ENCODE measurements around the gene PAX7.

Gene PAX7

GRCh38 chr1:18703041-18703621 lies 72.5 kb downstream of the PAX7 start:
- Mint-ChIP-seq H3K4me3 (no peak overlapping the region), H3K36me3 (ENCODE audit: low read depth) (no peaks in the 10 kb centered on the region), H3K9me3 (no peaks in the 10 kb centered on the region), H3K27ac (no peak overlapping the region), H3K27me3 (ENCODE audit: low read depth) (peaks cover 6% of the 10 kb centered on the region), H3K4me1 (ENCODE audit: low read depth) (no peaks in the 10 kb centered on the region)
- DNase-seq (ENCODE audit: low spot score) = no peak

GRCh38 chr1:18705811-18706210 lies 75.2 kb downstream of the PAX7 start:
- Mint-ChIP-seq H3K4me3 (no peak overlapping the region), H3K27ac (no peak overlapping the region), H3K36me3 (ENCODE audit: low read depth) (no peaks in the 10 kb centered on the region), H3K27me3 (ENCODE audit: low read depth) (peaks cover 6% of the 10 kb centered on the region), H3K4me1 (ENCODE audit: low read depth) (no peaks in the 10 kb centered on the region), H3K9me3 (no peaks in the 10 kb centered on the region)
- no peak for DNase-seq (ENCODE audit: low spot score)

GRCh38 chr1:18707696-18708257 lies 77.1 kb downstream of the PAX7 start:
- Mint-ChIP-seq H3K9me3 (no peaks in the 10 kb centered on the region), H3K36me3 (ENCODE audit: low read depth) (no peaks in the 10 kb centered on the region), H3K4me1 (ENCODE audit: low read depth) (no peaks in the 10 kb centered on the region), H3K27ac (no peak overlapping the region), H3K4me3 (no peak overlapping the region), H3K27me3 (ENCODE audit: low read depth) (peaks cover 6% of the 10 kb centered on the region)
- DNase-seq (ENCODE audit: low spot score) = no peak

DNA sequence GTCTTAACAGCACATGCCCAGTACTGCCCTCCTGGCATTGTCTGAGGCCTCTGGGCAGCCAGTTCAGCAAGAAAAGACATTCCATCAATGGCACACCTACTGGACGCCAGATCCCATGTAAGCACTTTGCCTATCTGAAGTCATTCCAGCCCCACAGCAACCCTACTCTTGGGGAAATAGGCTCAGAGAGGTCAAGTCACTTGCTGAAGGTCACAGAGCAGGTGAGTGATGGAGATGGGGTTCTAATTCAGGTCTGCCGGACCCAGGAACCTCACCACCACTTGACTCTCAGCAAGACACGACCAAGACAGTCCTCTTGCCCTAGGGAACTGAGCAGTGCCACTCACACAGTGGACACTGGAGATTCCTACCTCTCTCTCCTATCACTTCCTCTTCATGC lies 79.4 kb downstream of the PAX7 start:
- Mint-ChIP-seq H3K36me3 (ENCODE audit: low read depth) (no peaks in the 10 kb centered on the region), H3K27me3 (ENCODE audit: low read depth) (peaks cover 10% of the 10 kb centered on the region), H3K4me1 (ENCODE audit: low read depth) (no peaks in the 10 kb centered on the region), H3K9me3 (no peaks in the 10 kb centered on the region), H3K4me3 (no peak overlapping the region), H3K27ac (no peak overlapping the region)
- DNase-seq (ENCODE audit: low spot score) = no peak

DNA sequence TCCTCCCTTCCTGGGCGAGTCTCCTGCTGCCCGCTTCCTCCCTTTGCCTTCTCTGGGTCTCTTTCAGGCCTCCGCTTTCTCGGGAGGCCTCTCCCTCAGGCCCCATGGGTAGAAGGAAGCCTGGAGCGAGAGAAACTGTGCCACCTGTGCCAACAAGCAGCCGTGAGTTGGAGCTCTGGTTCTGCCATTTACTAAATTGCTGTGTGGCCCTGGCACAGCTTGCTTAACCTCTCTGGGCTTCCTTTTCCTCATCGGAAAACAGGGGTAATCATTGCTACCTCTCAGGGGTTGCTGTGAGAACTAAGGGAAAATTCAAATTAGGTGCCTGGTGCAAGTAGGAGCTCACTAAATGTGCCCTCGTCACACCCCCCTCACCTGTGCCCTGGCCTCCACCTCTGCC lies 80.4 kb downstream of the PAX7 start:
- Mint-ChIP-seq H3K27me3 (ENCODE audit: low read depth) (peaks cover 18% of the 10 kb centered on the region), H3K27ac (no peak overlapping the region), H3K36me3 (ENCODE audit: low read depth) (no peaks in the 10 kb centered on the region), H3K4me3 (no peak overlapping the region), H3K9me3 (no peaks in the 10 kb centered on the region), H3K4me1 (ENCODE audit: low read depth) (no peaks in the 10 kb centered on the region)
- DNase-seq (ENCODE audit: low spot score) = no peak

GRCh38 chr1:18711536-18712251 lies 81.0 kb downstream of the PAX7 start:
- no peaks in the 10 kb centered on the region for H3K36me3 Mint-ChIP-seq (ENCODE audit: low read depth)
- H3K27ac Mint-ChIP-seq = no peak overlapping the region
- DNase-seq (ENCODE audit: low spot score) = no peak
- peaks cover 3% of the 10 kb centered on the region for H3K4me1 Mint-ChIP-seq (ENCODE audit: low read depth)
- H3K4me3 Mint-ChIP-seq = no peak overlapping the region
- no peaks in the 10 kb centered on the region for H3K9me3 Mint-ChIP-seq
- peaks cover 24% of the 10 kb centered on the region for H3K27me3 Mint-ChIP-seq (ENCODE audit: low read depth)

- no peak overlapping the region for H3K27ac Mint-ChIP-seq
- no peak for DNase-seq (ENCODE audit: low spot score)
- peaks cover 25% of the 10 kb centered on the region for H3K27me3 Mint-ChIP-seq (ENCODE audit: low read depth)
- H3K36me3 Mint-ChIP-seq (ENCODE audit: low read depth) = no peaks in the 10 kb centered on the region
- H3K4me1 Mint-ChIP-seq (ENCODE audit: low read depth) = peaks cover 3% of the 10 kb centered on the region
- H3K9me3 Mint-ChIP-seq = no peaks in the 10 kb centered on the region
- H3K4me3 Mint-ChIP-seq = no peak overlapping the region
Measured at GRCh38 chr1:18712252-18712600, 81.6 kb downstream of the PAX7 start.

GRCh38 chr1:18714404-18715175 lies 83.9 kb downstream of the PAX7 start:
- no peak for DNase-seq (ENCODE audit: low spot score)
- no peaks in the 10 kb centered on the region for H3K9me3 Mint-ChIP-seq
- H3K27ac Mint-ChIP-seq = no peak overlapping the region
- peaks cover 43% of the 10 kb centered on the region for H3K27me3 Mint-ChIP-seq (ENCODE audit: low read depth)
- no peaks in the 10 kb centered on the region for H3K36me3 Mint-ChIP-seq (ENCODE audit: low read depth)
- peaks cover 3% of the 10 kb centered on the region for H3K4me1 Mint-ChIP-seq (ENCODE audit: low read depth)
- no peak overlapping the region for H3K4me3 Mint-ChIP-seq

GRCh38 chr1:18716112-18716784 lies 85.6 kb downstream of the PAX7 start:
- Mint-ChIP-seq H3K27me3 (ENCODE audit: low read depth) (peaks cover 46% of the 10 kb centered on the region), H3K36me3 (ENCODE audit: low read depth) (no peaks in the 10 kb centered on the region), H3K4me1 (ENCODE audit: low read depth) (peaks cover 3% of the 10 kb centered on the region), H3K27ac (no peak overlapping the region), H3K9me3 (no peaks in the 10 kb centered on the region), H3K4me3 (no peak overlapping the region)
- DNase-seq (ENCODE audit: low spot score) = no peak

DNA sequence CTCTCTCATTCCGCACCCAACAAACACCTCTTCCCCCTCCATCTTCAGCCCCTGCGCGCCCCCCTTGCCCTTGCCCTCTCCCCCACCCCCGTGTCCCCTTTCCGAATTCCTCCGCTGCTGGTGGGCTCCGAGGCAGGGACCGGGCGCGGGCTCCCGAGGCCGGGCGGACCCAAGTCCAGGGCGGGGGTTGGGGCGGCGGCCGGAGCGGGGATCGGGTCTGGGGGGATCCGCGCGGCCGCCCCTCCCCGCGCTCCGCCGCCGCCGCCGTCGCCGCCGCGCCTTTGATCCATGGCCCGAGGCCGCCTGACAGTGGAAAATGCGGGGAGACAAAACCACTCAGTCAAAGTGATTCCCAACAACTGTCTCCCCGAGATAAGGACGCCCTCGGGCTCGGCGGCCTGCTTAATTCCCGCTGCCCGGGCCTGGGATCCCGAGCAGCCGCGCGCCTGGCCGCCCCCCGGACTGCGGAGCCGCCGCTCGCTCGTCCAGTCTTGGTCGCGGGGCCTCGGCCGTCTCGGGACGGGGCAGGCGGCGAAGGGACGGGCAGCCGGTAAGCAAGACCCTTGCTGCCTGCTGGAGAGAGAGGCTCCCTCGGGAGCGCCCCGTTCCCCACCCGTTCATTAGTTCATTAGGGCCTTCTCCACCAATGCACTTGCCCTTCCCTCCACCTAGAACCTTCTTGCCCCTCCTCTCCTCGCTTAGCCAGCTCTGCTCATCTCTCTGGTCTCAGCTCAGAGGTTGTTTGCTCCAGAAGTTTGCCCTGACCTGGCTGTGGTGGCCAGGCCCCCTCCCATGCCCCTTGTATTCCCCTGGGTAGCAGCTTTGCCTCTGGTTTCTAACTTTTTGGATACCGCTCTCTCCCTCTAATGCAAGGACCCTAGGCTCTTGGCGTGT lies 86.4 kb downstream of the PAX7 start:
- H3K27me3 Mint-ChIP-seq (ENCODE audit: low read depth) = peaks cover 51% of the 10 kb centered on the region
- no peaks in the 10 kb centered on the region for H3K36me3 Mint-ChIP-seq (ENCODE audit: low read depth)
- H3K4me1 Mint-ChIP-seq (ENCODE audit: low read depth) = peaks cover 3% of the 10 kb centered on the region
- H3K27ac Mint-ChIP-seq = no peak overlapping the region
- DNase-seq (ENCODE audit: low spot score) = no peak
- H3K4me3 Mint-ChIP-seq = no peak overlapping the region
- no peaks in the 10 kb centered on the region for H3K9me3 Mint-ChIP-seq

DNA sequence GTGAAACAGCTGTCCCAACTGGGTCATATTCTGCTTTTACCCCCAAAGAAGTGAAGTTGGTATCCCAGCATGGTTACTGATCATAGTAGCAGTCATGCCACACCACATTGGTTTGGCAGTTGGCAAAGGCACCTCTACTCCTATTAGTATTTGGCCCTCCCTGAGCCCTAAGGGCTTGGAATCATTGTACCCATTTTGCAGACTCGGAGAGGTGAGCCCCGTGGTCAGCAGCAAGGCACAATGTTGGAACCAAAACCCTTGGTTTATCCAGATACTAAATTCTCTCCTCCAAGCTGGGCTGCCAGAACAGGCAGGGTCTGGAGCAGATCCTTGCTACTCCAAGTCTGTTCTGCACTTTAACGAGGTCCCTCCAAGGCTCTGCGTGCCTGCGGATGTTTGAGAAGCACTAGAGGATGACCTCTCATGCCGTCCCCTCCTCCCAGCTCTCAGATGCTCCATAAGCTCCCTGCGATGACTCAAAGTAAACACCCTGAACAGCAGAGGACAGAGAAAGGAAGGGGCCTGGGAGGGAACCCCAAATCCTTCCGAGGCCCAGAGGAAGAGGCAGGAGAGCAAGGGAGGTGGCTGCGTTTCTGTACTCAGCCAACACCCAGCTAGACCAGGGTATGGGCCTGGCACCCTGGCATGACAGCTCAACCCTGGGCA lies 89.3 kb downstream of the PAX7 start:
- no peak for DNase-seq (ENCODE audit: low spot score)
- Mint-ChIP-seq H3K36me3 (ENCODE audit: low read depth) (no peaks in the 10 kb centered on the region), H3K4me1 (ENCODE audit: low read depth) (peaks cover 3% of the 10 kb centered on the region), H3K27ac (no peak overlapping the region), H3K27me3 (ENCODE audit: low read depth) (peaks cover 62% of the 10 kb centered on the region), H3K9me3 (no peaks in the 10 kb centered on the region), H3K4me3 (no peak overlapping the region)

- Mint-ChIP-seq H3K36me3 (ENCODE audit: low read depth) (no peaks in the 10 kb centered on the region), H3K27ac (no peak overlapping the region), H3K27me3 (ENCODE audit: low read depth) (peaks cover 59% of the 10 kb centered on the region), H3K4me1 (ENCODE audit: low read depth) (peaks cover 3% of the 10 kb centered on the region), H3K4me3 (no peak overlapping the region), H3K9me3 (no peaks in the 10 kb centered on the region)
- no peak for DNase-seq (ENCODE audit: low spot score)
Measured at GRCh38 chr1:18721041-18721440, 90.4 kb downstream of the PAX7 start.

GRCh38 chr1:18721776-18722175 lies 91.1 kb downstream of the PAX7 start:
- H3K36me3 Mint-ChIP-seq (ENCODE audit: low read depth) = no peaks in the 10 kb centered on the region
- DNase-seq (ENCODE audit: low spot score) = no peak
- H3K27me3 Mint-ChIP-seq (ENCODE audit: low read depth) = peaks cover 57% of the 10 kb centered on the region

More at GRCh38 chr1:18721776-18722175, 91.1 kb downstream of the PAX7 start:
- Mint-ChIP-seq H3K4me3 (no peak overlapping the region), H3K9me3 (no peaks in the 10 kb centered on the region), H3K27ac (no peak overlapping the region), H3K4me1 (ENCODE audit: low read depth) (no peaks in the 10 kb centered on the region)
